Neural cell (in vitro differentiated cells): ENCODE results near the gene SIAH2. TPM values are rescaled to one million over a fixed set of nuclear protein-coding genes. Genes with fewer than 3 reads are reported as not detected.

ENCODE experiments used
- H2AFZ ChIP-seq: fragments of 200-600, 300-800 bp; sonication (generic), shearing (Covaris generic); 2 replicates; pipeline ENCODE4 v1.6.0; 2014; ENCODE audit warnings: low read depth, mild to moderate bottlenecking, antibody characterized with exemption, low read length, moderate library complexity
- H3F3A ChIP-seq: fragments of 200-600 bp; shearing (Covaris generic); 2 replicates; pipeline ENCODE4 v1.6.1; 2016; ENCODE audit warnings: mild to moderate bottlenecking, moderate library complexity, mixed read lengths, antibody characterized with exemption, low read length; ENCODE audit not compliant: insufficient read depth, poor library complexity, severe bottlenecking
- H3K27ac ChIP-seq: fragments of 200-600, 300-800 bp; sonication (generic), shearing (Covaris generic); 2 replicates; pipeline ENCODE4 v1.5.1; 2014; ENCODE audit warnings: mild to moderate bottlenecking, low read length, moderate library complexity
- H3K27me3 ChIP-seq: fragments of 300-800, 200-600 bp; sonication (generic), shearing (Covaris generic); 2 replicates; pipeline ENCODE4 v1.6.0; 2014; ENCODE audit warnings: mild to moderate bottlenecking, low read depth, low read length, moderate library complexity; ENCODE audit not compliant: insufficient read depth
- H3K36me3 ChIP-seq: fragments of 300-800, 200-600 bp; sonication (generic), shearing (Covaris generic); 2 replicates; pipeline ENCODE4 v1.5.1; 2014; ENCODE audit warnings: mild to moderate bottlenecking, antibody characterized with exemption, low read length, moderate library complexity; ENCODE audit not compliant: insufficient read depth
- H3K4me2 ChIP-seq: fragments of 300-800, 200-600 bp; sonication (generic), shearing (Covaris generic); 2 replicates; pipeline ENCODE4 v1.6.0; 2014; ENCODE audit warnings: mild to moderate bottlenecking, low read length
- H3K4me3 ChIP-seq: fragments of 300-800, 200-600 bp; sonication (generic), shearing (Covaris generic); 2 replicates; pipeline ENCODE4 v1.5.1; 2014; ENCODE audit warnings: mild to moderate bottlenecking, low read length, moderate library complexity
- H3K79me2 ChIP-seq: fragments of 200-600 bp; shearing (Covaris generic); replicated peaks from 2 replicates; pipeline ENCODE4 v1.6.0; 2014; ENCODE audit warnings: mild to moderate bottlenecking, low read length, moderate library complexity; ENCODE audit not compliant: insufficient read depth
- H3K9ac ChIP-seq: fragments of 300-800, 200-600 bp; sonication (generic), shearing (Covaris generic); 2 replicates; pipeline ENCODE4 v1.6.1; 2016; ENCODE audit warnings: mild to moderate bottlenecking, low read length, mixed read lengths
- H3K9me2 ChIP-seq: fragments of 200-600 bp; shearing (Covaris generic); 2 replicates; pipeline ENCODE4 v1.6.1; 2016; ENCODE audit warnings: mild to moderate bottlenecking, low read length, mixed read lengths; ENCODE audit not compliant: insufficient read depth
- H3K9me3 ChIP-seq: fragments of 200-600, 300-800 bp; sonication (generic), shearing (Covaris generic); 2 replicates; pipeline ENCODE4 v1.6.1; 2016; ENCODE audit warnings: mild to moderate bottlenecking, mixed run types, low read length, moderate library complexity, mixed read lengths
- H4K20me1 ChIP-seq: fragments of 200-600 bp; shearing (Covaris generic); 2 replicates; pipeline ENCODE4 v1.6.1; 2016; ENCODE audit warnings: mild to moderate bottlenecking, mixed run types; ENCODE audit not compliant: insufficient read depth
- CTCF ChIP-seq: fragments of 450-650 bp; IDR thresholded peaks from 2 replicates; pipeline ENCODE4 v1.5.1; 2014; ENCODE audit warnings: antibody characterized with exemption, mild to moderate bottlenecking, moderate library complexity; ENCODE audit not compliant: poor library complexity, severe bottlenecking
- EP300 ChIP-seq: fragments of 450-650 bp; conservative IDR thresholded peaks from 2 replicates; pipeline ENCODE4 v1.6.1; 2014; ENCODE audit warnings: antibody characterized with exemption, mild to moderate bottlenecking, moderate library complexity; ENCODE audit not compliant: poor library complexity, severe bottlenecking
- EZH2 ChIP-seq: fragments of 200-600, 300-800 bp; shearing (Covaris generic), sonication (generic); IDR thresholded peaks from 2 replicates; pipeline ENCODE4 v1.6.1; 2014; ENCODE audit warnings: antibody characterized with exemption, low read length, borderline replicate concordance, mild to moderate bottlenecking; ENCODE audit not compliant: insufficient read depth, poor library complexity, severe bottlenecking
- MXI1 ChIP-seq: fragments of 450-650 bp; conservative IDR thresholded peaks from 2 replicates; pipeline ENCODE4 v1.6.1; 2014; ENCODE audit warnings: antibody characterized with exemption, mild to moderate bottlenecking; ENCODE audit not compliant: poor library complexity, severe bottlenecking
- POLR2AphosphoS5 ChIP-seq: IDR thresholded peaks from 2 replicates; pipeline ENCODE4 v1.6.1; 2012
- RAD21 ChIP-seq: fragments of 450-650 bp; conservative IDR thresholded peaks from 2 replicates; pipeline ENCODE4 v1.6.1; 2014; ENCODE audit warnings: antibody characterized with exemption, mild to moderate bottlenecking, moderate library complexity
- REST ChIP-seq: IDR thresholded peaks from 2 replicates; pipeline ENCODE4 v1.6.1; 2012; ENCODE audit warnings: borderline replicate concordance
- SMC3 ChIP-seq: fragments of 450-650 bp; conservative IDR thresholded peaks from 2 replicates; pipeline ENCODE4 v1.6.1; 2014; ENCODE audit warnings: antibody characterized with exemption, mild to moderate bottlenecking, moderate library complexity; ENCODE audit not compliant: poor library complexity
- TAF1 ChIP-seq: IDR thresholded peaks from 2 replicates; pipeline ENCODE4 v1.6.1; 2012; ENCODE audit warnings: low read depth
- polyA plus RNA-seq: library from polyadenylated mRNA; depleted of rRNA; stranded (reverse); fragments of >200 nt; gene quantifications from 2 replicates; pipeline ENCODE4 v1.2.3, GENCODE V29; 2014

Gene SIAH2
- polyA plus RNA-seq, 1 donor from 2014 or later, result 21.8 TPM

- Histone ChIP-seq H4K20me1 (no peaks in the 10 kb centered on the region), H3K4me3 (no peak overlapping the region)
- TF ChIP-seq REST, result no peak
- no peak for TF ChIP-seq TAF1
Measured at GRCh38 chr3:150771600-150771999, 8.6 kb upstream of the SIAH2 start.

GRCh38 chr3:150770681-150771080, 7.7 kb upstream of the SIAH2 start:
- Histone ChIP-seq H3F3A (no peaks in the 10 kb centered on the region), H3K79me2 (no peaks in the 10 kb centered on the region), H3K4me3 (no peak overlapping the region), H3K36me3 (no peaks in the 10 kb centered on the region), H4K20me1 (no peaks in the 10 kb centered on the region), H3K9me3 (no peaks in the 10 kb centered on the region), H3K27me3 (no peaks in the 10 kb centered on the region), H3K27ac (no peak overlapping the region), H3K9ac (no peak overlapping the region), H3K4me2 (no peak overlapping the region), H3K9me2 (no peaks in the 10 kb centered on the region), H2AFZ (no peak overlapping the region)
- TF ChIP-seq EP300 (no peak), POLR2AphosphoS5 (no peak), SMC3 (no peak), RAD21 (no peak), CTCF (no peak), EZH2 (no peak), REST (no peak), TAF1 (no peak), MXI1 (no peak)

More at GRCh38 chr3:150771600-150771999, 8.6 kb upstream of the SIAH2 start:
- no peaks in the 10 kb centered on the region for H3K79me2 ChIP-seq
- no peaks in the 10 kb centered on the region for H3K27me3 ChIP-seq
- H3K9me2 ChIP-seq, result no peaks in the 10 kb centered on the region
- no peak overlapping the region for H2AFZ ChIP-seq
- no peaks in the 10 kb centered on the region for H3F3A ChIP-seq
- H3K9ac ChIP-seq, result no peak overlapping the region
- no peaks in the 10 kb centered on the region for H3K36me3 ChIP-seq
- no peak overlapping the region for H3K27ac ChIP-seq
- no peak overlapping the region for H3K4me2 ChIP-seq
- no peaks in the 10 kb centered on the region for H3K9me3 ChIP-seq
